ENCODE results near the gene PDE8A. TPM values are rescaled to one million over a fixed set of nuclear protein-coding genes. Genes with fewer than 3 reads are reported as not detected.

The PDE8A gene
- total and polyA plus RNA-seq, 2 of the 13 experiments (the other 11 are each of a cell fraction or from before 2014, with no cell fraction given) = 26.3 to 48.5 TPM

GRCh38 chr15:84982301-84982920 is 755 bp downstream of the PDE8A start:
- Histone ChIP-seq H3K4me1 (ENCODE audit: insufficient read depth, low read length) (peaks cover 56% of the 10 kb centered on the region), H3K4me2 (ENCODE audit: low read depth, low read length) (peak overlapping the region; percentile 89), H3K36me3 (replicated peaks in 1 of 2; ENCODE audit: control insufficient read depth in 1 of 2, insufficient read depth in 2 of 2, low read length in 2 of 2) (no peaks in the 10 kb centered on the region), H3K27ac (ENCODE audit: extremely low read length, insufficient read depth, low read length) (peak overlapping the region; percentile 86), H3K79me2 (ENCODE audit: insufficient read depth, low read length) (peaks cover 54% of the 10 kb centered on the region), H4K20me1 (ENCODE audit: insufficient read depth, low read length) (peaks cover 11% of the 10 kb centered on the region), H3K27me3 (ENCODE audit: control insufficient read depth in 1 of 2, insufficient read depth in 2 of 2, low read length in 2 of 2) (peaks cover 3 to 11% of the 10 kb centered on the region in 2 experiments; a peak in 1 of 5 replicates), H2AFZ (ENCODE audit: low read length) (no peak overlapping the region), H3K4me3 (replicated peaks in 1 of 3; ENCODE audit: insufficient read depth in 1 of 3, low read depth in 2 of 3, low read length in 3 of 3) (peak overlapping the region; percentile 66 to 90 (median 85)), H3K9ac (ENCODE audit: insufficient read depth, low read depth, low read length) (peak overlapping the region; percentile 82), H3K9me3 (ENCODE audit: low read length) (no peaks in the 10 kb centered on the region)
- peak; percentile 70 for DNase-seq (ENCODE audit: low spot score)
- under 1% methylated on average over 6 of the region's 46 CpGs for WGBS (ENCODE audit: low lambda C conversion rate)
- intact Hi-C loops (cut with micrococcal nuclease; ENCODE audit: unreplicated experiment) = loop anchor here (1.0 kb wide), 1 partner anchor 65 kb away; no protein-coding TSS in a partner anchor
- POLR2A ChIA-PET = interaction anchor here (1.0 to 1.8 kb wide), 3 partner anchors 10 to 62 kb away, joined by 3 to 5 read pairs (median 4); no protein-coding TSS in a partner anchor
- ATAC-seq = peak; percentile 2; the same call in 1 of the 3 replicates
- in situ Hi-C loops (cut with HindIII; ENCODE audit: extremely low pct_ligation_motif_present, low pct_unique_long_range_greater_than_20kb) = no loop called here
- TSS peak; percentile 61 for BruUV-seq (replicated peaks)
- peak; percentile 88 for FAIRE-seq
- CTCF ChIA-PET (ENCODE audit: low intra/inter-chr PET ratio, low total read pairs) = no interaction called here
- TF ChIP-seq HDAC2 (CRISPR knock-in tag; IDR thresholded peaks at IDR 0.05) (peak; percentile 29; the same call in 1 of the 2 replicates), TFDP2 (CRISPR knock-in tag; IDR thresholded peaks at IDR 0.05) (peak; percentile 61), MYPOP (CRISPR knock-in tag; IDR thresholded peaks at IDR 0.05) (peak; percentile 65), ZFX (CRISPR knock-in tag; IDR thresholded peaks at IDR 0.05; ENCODE audit: low read depth) (peak; percentile 50), CBX2 (IDR thresholded peaks at IDR 0.05; ENCODE audit: low read depth, low read length) (no peak), CBX2 (CRISPR knock-in tag; IDR thresholded peaks at IDR 0.05; ENCODE audit: low read depth) (no peak), MTF1 (CRISPR knock-in tag; IDR thresholded peaks at IDR 0.05) (no peak), TBX2 (CRISPR knock-in tag; IDR thresholded peaks at IDR 0.05; ENCODE audit: borderline replicate concordance) (peak; percentile 49; the same call in 1 of the 2 replicates), PHF8 (CRISPR knock-in tag; IDR thresholded peaks at IDR 0.05) (peak; percentile 13; the same call in 1 of the 2 replicates), REST (IDR thresholded peaks at IDR 0.05; ENCODE audit: borderline replicate concordance in 1 of 2, low read depth in 1 of 2, low read length in 2 of 2) (peak in 1 of 2 experiments; percentile 7; a peak in 1 of 4 replicates), THAP11 (CRISPR knock-in tag; IDR thresholded peaks at IDR 0.05) (peak; percentile 30; the same call in 1 of the 2 replicates), MYC (CRISPR knock-in tag; IDR thresholded peaks at IDR 0.05; ENCODE audit: borderline replicate concordance) (peak; percentile 37; the same call in 1 of the 2 replicates), KDM6A (CRISPR knock-in tag; IDR thresholded peaks at IDR 0.05; ENCODE audit: low read depth) (no peak), GABPB1 (CRISPR knock-in tag; IDR thresholded peaks at IDR 0.05) (0 out of 2 replicates have a peak, but pooled peaks have one; percentile 19), ZNF780A (CRISPR knock-in tag; IDR thresholded peaks at IDR 0.05) (no peak), RXRB (CRISPR knock-in tag; IDR thresholded peaks at IDR 0.05; ENCODE audit: borderline replicate concordance) (peak; percentile 39; the same call in 1 of the 2 replicates), SIN3A (IDR thresholded peaks at IDR 0.05; ENCODE audit: borderline replicate concordance, low read depth, low read length) (0 out of 2 replicates have a peak, but pooled peaks have one; percentile 42), HNF4A (CRISPR knock-in tag; IDR thresholded peaks at IDR 0.05) (peak; percentile 87), ZNF234 (CRISPR knock-in tag; conservative IDR thresholded peaks at IDR 0.05) (no peak)
